Hepatocyte (in vitro differentiated cells): ENCODE measurements around the gene VMP1.

Experiments
- CTCF ChIP-seq: fragments of 200-600 bp; sonication (generic); IDR thresholded peaks from 2 replicates; pipeline ENCODE4 v1.5.1; 2016; ENCODE audit warnings: antibody characterized with exemption, mild to moderate bottlenecking; ENCODE audit not compliant: poor library complexity
- EZH2 ChIP-seq: fragments of 200-600 bp; sonication (generic); IDR thresholded peaks from 2 replicates; pipeline ENCODE4 v1.6.1; 2016; ENCODE audit warnings: antibody characterized with exemption, mild to moderate bottlenecking, borderline replicate concordance
- EZH2phosphoT487 ChIP-seq: fragments of 200-600 bp; sonication (generic); IDR thresholded peaks from one replicate; pipeline ENCODE4 v1.6.1; 2018; ENCODE audit warnings: antibody characterized with exemption, mild to moderate bottlenecking, low read depth, moderate library complexity; ENCODE audit not compliant: unreplicated experiment, severe bottlenecking

- no peak for TF ChIP-seq EZH2
- no peak for TF ChIP-seq CTCF
- no peak for TF ChIP-seq EZH2phosphoT487
Observed at GRCh38 chr17:59765038-59765437, 57.6 kb downstream of the VMP1 start.
